Superior temporal gyrus (tissue), 1 donor: ENCODE results near the gene GORAB.

ENCODE experiments used
- DNase-seq: peaks from one replicate; pipeline ENCODE4 v3.0.0-alpha.2; 2016; ENCODE audit errors: extremely low spot score

Gene GORAB, protein sequence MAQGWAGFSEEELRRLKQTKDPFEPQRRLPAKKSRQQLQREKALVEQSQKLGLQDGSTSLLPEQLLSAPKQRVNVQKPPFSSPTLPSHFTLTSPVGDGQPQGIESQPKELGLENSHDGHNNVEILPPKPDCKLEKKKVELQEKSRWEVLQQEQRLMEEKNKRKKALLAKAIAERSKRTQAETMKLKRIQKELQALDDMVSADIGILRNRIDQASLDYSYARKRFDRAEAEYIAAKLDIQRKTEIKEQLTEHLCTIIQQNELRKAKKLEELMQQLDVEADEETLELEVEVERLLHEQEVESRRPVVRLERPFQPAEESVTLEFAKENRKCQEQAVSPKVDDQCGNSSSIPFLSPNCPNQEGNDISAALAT

GRCh38 chr1:170531758-170532657, at the start of gene GORAB:
Gene GORAB, plus strand, starts transcription at chr1:170532166. Its CDS starts 58 bp downstream, at chr1:170532224.
- DNase-seq: peak; percentile 89

DNA sequence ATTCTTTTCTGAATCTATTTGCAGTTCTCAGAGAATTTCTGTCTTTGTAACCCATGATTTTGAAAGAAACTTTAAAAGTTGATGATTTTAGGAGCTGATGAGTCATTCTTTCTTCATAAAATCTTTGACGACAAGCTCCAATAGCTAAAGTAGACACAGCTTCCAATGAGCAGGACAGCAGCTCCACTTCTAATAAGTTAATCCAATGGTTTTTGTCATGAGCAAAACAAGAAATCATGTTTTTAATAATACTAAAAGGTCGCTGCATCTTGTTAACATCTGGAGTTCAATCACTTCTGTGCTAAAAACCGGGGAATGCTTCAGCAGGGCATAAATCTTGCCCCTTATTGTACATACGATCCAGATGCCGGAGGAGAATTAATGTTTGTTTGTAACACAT, 48.9 kb upstream of the GORAB start:
- no peak for DNase-seq

GRCh38 chr1:170487503-170487902, 44.5 kb upstream of the GORAB start:
- no peak for DNase-seq

DNA sequence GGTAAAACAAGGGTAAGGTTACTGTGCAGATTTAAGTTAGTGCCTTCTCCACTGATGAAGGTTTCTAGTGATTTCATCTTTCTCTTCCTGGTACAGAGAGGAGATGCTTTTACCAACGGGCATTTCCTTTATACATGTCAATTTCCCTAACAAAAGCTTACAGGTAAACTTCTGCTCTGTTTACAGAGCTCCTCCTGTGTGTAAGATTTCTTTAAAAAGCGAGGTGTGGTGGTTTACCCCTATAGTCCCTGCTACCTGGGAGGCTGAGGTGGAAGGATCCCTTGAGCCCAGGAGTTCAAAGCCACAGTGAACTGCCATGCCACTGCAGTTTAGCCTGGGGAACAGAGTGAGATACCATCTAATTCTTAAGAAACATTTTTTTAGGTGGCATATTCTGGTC, 40.7 kb upstream of the GORAB start:
- DNase-seq: no peak

DNA sequence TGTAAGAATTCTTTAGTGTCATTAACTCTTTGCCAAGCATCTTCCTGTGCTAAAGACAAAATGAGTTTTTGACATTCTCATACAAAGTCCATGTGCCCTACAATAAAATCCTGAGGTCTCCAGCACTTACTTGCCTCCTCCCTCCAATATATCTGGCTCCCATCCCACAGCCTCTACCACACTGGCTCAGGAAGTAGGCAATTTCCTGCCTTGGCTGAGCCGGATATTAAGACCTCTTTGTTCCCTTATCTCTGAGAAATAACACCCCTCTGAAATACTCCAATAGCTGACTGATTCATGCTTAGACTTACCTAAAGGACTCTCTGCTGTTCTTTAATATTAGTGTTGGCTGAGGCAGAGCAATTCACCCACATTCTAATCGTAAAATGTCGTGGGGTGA, 37.6 kb upstream of the GORAB start:
- no peak for DNase-seq

GRCh38 chr1:170495006-170495405, 37.0 kb upstream of the GORAB start:
- no peak for DNase-seq

GRCh38 chr1:170498876-170499275, 33.1 kb upstream of the GORAB start:
- no peak for DNase-seq

- no peak for DNase-seq
These were observed 28.3 kb upstream of the GORAB start for GRCh38 chr1:170503665-170504064.

GRCh38 chr1:170510163-170510562, 21.8 kb upstream of the GORAB start:
- DNase-seq: no peak

GRCh38 chr1:170511038-170511437, 20.9 kb upstream of the GORAB start:
- DNase-seq: no peak

DNA sequence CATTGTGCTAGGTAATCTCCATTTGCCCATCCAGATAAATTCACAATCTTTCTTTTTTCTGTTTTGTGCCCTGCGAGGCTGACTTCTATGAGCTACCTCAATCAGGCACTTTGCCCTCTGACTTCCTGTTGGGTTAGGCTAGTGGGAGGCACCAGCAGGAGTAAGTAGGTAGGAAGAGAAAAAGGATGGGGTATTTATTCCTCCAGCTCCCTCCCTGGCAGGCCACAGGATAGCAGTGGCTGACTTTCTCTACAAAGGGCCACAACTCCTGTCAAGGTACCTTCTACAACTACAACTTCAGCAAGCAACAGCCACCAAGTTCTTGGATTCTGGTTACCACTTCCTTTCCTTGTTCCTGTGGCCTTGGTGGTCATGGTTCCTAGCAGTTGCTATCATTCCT, 18.8 kb upstream of the GORAB start:
- DNase-seq: no peak

GRCh38 chr1:170518185-170518834, 13.7 kb upstream of the GORAB start:
- no peak for DNase-seq

DNA sequence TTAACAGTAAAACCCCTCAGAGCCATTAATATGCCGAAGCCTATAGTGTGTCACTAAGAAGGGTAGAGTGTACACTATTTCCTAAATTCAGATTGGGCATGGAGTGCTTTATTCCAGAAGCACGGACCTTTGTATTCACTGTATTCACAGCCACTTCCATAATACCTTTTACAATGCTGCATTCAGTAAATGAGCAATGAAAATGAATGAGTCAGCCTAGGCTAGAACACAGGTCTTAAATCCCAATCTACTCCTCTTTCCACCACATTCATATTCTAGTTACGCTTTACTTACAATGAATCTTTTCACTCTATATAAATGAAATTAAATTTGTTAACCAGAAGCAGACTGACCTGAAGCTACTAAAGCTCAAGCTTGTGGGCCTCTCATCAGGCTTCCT, 13.0 kb upstream of the GORAB start:
- DNase-seq: no peak

- DNase-seq: no peak
These were observed 11.4 kb upstream of the GORAB start for GRCh38 chr1:170520601-170521000.

DNA sequence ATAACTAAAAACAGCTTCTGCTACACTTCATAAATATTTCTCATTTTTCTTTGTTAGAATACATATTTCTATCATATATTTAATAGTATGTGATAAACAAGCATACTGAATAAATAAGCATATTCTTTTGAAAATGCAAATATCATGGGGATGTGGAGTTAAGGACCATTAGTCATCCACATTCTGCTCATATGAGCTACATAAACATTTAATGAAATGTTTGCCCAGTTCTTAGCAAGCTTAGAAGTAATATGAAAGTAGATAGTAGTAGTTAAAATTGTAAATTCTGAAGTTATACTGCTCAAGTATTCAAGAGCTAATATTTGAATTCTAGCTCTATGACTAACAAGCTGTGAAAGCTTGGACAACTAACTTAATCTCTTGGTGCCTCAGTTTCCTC, 10.1 kb upstream of the GORAB start:
- no peak for DNase-seq

GRCh38 chr1:170530972-170531757, 801 bp upstream of the GORAB start:
- peak; percentile 31 for DNase-seq

DNA sequence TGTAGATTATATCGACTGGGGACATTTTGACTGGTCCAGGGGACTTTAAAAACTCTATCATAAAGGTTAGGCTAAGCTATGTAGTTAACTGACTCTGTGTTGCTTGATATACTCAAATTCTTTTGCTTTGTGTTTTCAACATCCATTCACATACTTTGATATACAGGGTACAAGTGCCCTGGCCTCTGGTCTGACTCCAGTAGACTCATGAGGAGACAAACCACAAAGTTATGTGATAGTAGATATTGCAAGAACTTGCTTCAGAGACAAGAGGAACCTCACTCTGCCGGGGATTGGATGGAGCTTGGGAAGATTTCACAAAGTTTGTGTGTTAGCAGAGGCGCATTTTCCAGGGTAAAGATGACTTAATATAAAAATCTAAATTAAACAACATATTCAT, 1.3 kb downstream of the GORAB start:
- DNase-seq: no peak

- DNase-seq: no peak
These were observed 2.7 kb downstream of the GORAB start for GRCh38 chr1:170534626-170535147.

DNA sequence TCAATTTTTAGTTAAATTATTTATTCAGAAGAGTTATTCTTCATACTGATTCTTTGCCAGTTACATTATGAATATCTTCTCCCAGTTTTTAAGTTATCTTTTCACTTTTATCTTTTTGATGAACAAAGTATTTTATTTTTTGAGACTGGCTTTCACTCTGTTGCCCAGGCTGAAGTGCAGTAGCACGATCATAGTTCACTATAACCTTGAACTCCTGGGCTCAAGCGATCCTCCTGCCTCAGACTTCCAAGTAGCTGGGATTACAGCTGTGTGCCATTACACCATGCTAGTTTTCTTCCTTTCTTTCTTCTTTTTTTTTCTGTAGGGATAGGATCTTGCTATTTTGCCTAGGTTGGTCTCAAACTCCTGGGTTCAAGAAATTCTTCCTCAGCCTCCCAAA, 3.5 kb downstream of the GORAB start:
- DNase-seq: no peak

DNA sequence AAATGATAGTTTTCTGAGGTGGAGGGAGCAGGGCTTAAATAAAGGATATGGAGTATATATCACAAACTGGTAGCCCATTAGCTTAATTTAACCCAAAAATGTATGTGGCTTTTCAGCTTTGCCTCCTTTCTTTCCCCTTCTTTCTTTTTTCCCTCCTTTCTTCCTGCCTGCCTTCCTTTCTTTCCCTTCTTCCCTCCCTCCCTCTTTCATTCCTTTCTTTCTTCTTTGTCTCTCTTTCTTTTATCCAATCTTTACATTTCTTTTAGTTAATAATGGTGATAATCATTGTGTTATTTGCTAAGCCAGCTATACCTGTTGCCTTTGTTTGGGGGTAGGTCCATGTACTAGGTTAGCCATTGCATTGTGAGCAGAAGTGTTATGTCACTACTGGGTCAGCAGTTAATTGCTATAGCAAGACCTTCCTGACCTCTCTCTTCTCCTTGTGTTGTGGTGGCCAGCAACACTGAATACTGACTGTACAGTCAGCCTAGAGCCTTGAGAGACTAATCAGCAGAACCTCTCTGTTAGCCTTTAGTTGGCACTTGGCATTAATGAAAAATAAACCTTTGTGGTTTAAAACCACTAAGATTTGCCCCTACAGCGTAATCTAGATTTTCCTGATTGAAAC, 5.1 kb downstream of the GORAB start:
- DNase-seq: no peak
